GM04503 (cell line): ENCODE results near the gene P4HB.

Experiments used
- DNase-seq: peaks from one replicate; pipeline ENCODE4 v3.0.0-alpha.2; 2012; ENCODE audit warnings: low read depth

Gene P4HB

DNA sequence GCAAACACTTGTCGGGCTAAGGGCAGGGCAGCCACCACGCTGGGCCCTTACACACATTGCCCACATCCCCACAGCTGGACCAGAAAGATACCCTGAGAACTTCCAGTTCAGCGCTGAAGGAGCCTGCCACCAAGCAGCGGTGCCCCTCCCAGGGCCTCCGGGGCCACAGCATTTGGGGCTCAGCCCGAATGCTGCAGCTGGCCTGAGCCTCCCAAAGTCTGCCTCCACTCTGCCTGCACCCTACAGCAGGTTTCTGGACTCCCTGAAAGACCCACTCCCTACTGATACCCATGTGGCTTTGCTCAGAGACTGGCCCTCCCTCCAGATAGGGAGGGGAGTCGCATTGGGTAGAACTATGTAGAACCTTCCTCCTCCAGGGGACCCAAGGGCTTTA lies 28.8 kb downstream of the P4HB start:
- no peak for DNase-seq

DNA sequence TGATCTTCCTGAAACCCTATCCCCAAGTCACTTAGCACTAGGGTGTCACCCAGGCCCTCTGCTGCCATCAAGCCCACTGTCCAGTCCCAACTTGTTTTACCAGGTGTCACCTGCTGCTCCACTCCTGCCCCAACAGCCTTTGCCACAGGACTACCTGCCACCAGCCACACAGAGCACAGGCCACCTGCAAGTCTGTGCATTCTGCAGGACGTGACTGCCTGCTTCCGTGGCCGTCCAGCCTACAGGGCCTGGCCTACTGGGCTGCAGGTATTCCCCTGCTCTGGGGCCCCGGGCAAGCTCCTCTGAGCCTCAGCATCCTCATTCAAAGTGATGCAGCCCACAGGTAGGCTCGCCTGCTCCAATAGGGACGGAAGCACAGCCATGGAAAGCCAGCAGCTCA lies 30.5 kb downstream of the P4HB start:
- DNase-seq, result no peak

DNA sequence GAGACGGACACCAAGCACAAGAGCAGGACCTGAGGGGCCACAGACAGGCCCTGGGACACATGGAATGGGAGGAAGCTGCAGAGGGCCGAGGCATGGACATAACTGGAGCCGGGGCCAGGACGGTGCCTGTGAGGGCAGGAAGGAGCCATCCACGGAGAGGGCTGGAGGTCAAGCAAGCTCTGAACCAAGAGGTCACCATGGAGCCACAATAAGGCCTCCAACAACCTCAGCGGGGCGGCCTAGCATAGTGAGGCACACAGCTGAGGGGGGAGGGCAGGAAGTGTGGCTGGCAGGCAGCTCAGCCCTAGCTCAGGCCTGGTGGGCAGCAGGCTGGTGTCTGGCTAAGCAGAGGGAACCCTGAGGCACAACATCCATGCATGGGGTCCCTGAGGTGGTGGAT lies 31.7 kb downstream of the P4HB start:
- DNase-seq, result no peak

DNA sequence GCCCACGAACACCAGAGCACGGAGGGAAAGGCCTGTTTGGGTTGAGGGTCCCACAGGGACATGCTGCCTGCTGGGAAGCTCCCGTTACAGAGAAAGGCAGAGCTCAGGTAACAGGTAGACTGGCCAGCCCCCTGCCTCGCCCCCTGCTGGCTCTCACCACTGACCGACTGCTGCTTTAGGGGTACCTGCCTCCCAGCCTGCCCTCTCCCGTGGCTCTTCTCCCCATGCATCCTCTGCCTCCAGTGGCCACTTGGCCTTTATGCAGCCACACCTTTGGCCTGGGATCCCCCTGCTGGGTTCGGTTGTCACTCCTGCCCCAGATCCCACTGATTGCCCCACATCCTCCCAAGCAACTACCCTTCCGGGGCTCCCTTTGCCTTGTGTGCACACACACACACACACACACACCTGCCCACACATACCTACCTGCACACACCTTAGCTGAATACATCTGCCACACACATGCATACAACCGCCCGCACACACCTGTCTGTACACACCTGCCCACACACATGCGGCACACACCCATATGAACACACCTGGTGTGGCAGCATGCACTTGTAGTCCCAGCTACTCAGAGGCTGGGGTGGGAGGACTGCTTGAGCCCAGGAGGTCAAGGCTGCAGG lies 34.4 kb downstream of the P4HB start:
- no peak for DNase-seq

DNA sequence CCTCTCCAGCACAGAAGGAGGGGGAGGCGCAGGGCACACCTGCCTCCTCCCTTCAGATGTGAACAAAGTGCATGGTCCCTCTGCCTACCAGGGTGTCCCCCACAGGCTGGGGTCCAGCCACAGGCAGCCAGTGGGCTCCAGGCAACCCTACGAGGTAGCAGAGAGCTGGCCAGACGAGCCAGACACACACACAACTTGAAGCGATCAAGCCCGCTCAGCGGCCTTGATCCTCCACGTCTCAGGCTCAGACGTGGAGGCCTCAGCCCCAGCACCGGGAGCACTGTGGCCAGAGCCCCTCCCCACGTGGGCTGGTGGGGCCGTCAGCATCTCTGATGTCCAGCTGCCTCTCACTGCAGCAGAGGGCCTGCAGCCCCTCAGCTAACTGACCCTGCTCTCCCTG lies 35.7 kb downstream of the P4HB start:
- DNase-seq, result no peak

DNA sequence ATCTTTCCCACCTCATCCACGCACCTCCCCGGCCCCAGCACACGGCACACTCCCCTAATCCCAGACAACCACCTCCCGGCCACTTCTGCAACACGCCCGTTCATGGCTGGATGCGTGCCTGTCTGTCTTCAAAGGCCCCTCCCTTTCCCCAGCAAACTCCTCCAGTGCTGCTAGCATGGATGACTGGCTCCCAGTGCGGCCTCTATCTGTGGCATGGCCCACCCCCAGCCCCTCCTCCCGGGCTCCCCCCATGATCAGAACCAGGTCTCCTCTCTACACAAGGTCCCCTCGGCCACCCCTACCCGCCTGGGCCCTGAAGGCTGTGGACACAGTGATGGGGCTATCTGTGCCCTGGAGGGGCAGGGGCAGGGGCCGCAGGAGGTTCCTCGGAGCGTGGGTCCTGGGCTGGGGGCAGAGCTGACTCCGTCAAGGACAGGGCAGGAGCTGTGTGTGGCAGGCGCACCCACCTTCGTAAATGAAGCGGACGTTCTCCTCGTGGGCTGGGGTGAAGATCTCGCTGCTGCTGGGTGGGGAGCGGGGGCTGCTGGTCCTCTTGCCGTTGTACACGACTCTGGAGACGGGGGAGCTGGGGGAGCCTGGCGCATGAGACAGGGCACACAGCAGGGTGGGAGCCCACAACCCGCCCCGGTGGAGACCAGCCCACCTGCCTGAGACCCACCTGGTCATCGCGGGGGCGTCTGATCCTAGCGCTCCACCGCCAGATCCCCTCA lies 36.4 kb downstream of the P4HB start:
- no peak for DNase-seq

DNA sequence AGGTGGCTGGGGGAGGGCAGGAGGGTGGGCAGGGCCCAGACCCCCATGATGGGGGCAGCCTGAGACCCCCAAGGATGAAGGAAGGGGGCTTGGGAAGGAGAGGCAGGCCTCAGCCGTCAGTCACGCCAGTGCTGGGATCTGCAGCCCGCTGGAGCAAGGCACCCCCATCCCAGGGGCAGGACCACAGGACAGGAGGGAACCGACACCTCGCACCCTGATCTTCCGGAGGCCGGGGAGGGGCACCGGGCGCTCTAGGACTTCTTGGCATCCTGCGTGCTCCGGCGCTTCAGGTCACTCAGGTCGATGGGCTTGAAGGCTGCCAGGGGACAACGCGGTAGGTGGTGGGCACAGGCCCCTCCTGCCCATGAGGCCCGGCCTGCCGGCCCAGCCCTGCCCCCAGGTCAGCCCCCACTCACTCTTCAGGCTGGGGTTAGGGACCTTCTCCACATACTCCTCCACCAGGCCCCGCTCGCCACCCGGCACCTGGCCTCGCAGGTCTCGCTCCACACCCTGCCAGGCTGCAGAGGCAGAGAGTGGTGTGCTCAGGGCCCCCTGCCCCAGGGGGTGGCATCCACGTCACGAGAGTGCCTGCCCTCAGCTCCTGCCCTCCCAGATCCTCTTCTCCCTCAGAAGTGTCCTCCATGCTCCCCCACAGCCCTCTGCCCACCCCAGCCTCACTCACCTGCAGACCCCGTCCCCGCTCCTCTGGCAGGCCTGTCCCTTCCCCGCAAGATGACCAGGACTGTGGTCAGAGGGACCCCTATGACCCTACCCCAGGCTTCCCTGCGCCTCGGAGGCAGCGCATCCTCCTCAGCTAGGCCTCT lies 37.1 kb downstream of the P4HB start:
- DNase-seq, result no peak

DNA sequence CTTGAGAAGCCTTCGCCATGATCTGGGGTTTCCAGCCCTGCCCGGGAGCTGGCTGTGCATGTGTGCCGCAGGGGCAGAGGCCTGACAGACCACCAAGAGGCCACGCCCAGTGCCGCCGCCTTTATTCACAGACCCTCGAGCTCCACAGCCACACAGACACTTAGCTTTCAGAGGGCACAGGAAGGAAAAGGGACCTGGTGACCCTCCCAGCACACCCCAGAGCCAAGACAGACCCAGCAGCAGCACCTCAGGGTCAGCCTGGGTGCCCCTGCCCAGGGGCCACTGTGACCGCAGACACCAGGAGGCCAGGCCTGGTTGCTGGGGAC lies 38.1 kb downstream of the P4HB start:
- no peak for DNase-seq

DNA sequence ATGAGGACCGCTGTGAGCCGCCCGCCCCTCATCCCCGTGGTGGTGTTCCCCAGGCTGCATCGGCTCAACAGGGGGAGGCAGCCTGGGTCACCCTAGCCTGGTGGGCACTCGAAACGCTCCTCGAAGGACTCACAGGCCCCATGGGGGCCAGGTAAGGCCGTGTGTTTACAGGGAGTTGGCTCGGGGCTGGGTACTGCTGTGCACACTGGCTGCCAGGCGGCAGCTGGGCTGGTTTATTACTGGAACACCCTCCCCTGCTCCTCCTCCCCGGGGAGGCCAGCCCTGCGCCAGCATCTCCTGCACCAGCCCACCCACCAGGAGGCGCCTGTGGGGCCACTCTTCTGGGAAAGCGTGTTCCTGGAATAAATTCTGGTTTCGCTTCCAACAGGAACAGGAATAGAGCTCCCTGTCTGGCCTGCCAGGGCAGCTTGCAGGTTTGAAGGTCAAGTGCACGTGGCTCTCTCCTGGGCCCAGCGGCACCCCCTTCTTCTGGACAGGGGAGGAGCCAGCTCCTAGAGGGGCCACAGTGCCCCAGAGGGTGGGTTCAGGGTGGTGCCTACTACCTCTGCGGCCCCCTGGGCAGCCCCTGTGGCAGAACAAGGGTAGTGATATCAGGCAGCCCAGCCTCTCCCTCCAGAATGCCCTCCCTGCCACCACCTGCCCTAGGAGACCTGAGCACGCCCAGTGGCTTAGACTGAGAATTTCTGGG lies 38.6 kb downstream of the P4HB start:
- DNase-seq, result no peak

DNA sequence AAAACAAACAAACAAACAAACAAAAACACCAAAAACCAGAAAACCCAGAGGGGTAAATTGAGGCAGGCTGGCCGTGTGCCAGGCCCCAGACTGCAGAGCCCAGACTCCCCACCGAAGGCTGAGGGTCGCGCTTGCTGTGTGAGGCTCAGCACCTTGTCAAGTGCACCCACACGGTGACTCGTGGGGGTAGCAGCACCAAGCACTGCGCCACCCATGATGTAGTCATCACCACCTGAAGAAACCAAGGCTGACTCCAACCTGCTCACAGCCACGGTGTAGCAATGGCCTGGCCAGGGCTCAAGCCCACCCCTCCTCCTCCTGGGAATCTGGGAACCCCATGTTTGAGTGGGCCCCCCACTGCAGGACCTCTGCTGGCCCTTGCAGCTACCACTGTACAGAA lies 39.2 kb downstream of the P4HB start:
- DNase-seq, result no peak

DNA sequence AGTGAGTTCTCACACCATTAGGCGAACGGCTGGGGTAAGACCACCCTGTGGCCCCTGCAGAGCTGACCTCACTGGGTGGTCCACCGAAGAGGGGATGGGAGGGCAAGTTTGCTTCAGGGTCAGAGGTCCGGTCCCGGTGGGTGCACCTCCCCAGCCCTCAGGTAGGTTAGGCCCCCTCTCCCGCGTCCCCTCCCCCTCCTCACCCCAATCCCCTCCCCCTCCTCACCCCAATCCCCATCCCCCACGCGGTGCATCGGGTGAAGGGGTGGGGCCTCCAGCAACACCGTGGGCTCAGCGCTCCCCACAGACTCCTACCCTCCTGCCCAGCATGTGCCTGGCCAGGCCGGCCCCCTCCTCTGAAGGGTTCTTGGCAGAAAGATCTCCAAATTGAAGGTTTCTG lies 40.6 kb downstream of the P4HB start:
- no peak for DNase-seq

DNA sequence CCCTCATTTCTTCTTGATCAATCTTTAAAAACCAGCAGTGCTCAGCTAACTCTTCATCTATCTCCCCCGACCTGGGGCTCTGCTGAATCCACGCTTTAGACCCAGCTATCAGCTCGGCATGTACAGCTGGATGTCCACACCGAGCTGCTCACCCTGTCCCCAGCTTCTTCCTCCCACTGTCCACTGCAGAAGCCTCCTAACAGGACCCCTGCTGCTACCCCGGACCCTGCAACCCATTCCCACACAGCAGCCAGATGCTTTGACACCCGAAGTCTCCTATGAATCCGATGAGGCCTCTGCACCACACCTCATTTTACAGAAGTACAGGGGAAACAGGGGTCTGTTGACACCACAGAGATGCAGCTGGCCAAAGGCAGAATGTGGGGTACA lies 42.6 kb downstream of the P4HB start:
- no peak for DNase-seq

DNA sequence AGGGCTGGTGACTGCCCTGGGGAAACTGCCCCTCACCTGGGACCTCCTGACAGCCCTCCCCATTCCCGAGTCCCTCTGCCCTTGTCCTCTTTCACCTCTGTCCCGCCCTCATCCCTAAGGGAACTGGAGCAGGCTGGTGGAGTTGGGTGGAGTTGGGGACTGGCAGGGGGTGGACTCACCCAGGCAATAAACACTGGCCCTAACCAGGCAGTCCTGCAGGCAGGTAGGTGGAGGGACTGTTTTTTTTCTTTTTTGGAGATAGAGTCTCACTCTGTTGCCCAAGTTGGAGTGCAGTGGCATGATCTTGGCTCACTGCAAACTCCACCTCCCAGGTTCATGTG lies 44.7 kb downstream of the P4HB start:
- no peak for DNase-seq

DNA sequence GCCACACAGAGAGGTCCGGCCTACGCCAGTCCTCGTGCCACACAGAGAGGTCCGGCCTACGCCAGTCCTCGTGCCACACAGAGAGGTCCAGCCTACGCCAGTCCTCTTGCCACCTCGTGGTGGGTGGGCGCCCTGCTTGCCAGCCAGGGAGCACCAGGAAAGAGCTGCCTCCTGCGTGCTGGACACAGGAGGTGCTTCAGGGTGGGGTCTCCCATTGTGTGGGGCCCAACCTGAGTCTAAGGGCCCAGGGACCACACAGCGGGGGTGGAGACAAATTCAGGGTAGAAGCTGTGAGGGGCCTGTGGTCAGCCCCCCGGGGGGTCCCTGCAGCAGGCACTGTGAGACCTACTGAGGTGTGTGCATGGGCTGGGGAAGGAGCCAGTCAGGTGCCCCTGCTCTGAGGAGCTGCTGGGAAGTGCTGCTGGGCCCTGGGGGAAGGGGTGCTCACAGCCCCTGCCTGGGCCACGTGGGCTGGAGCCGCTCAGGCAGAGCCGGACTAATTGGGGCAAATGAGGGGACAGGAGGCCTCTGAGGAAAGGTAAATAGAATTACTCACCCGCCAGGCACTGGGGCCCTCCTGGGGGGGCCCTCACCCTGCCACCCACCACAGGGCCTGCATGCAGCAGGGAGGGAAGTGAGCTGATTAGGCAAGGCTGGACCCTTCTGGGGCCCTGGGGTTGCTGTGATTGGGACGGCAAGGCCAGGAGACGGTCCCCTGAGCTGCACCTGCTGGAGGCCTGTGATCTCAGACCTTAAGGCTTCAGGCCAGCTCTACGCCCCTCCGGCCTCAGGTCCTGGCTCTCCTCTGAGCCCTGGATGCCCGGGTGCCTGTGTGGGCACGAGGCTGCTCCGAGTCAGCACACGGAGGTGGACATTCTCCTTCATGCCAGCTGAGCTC lies 45.3 kb downstream of the P4HB start:
- DNase-seq, result no peak

DNA sequence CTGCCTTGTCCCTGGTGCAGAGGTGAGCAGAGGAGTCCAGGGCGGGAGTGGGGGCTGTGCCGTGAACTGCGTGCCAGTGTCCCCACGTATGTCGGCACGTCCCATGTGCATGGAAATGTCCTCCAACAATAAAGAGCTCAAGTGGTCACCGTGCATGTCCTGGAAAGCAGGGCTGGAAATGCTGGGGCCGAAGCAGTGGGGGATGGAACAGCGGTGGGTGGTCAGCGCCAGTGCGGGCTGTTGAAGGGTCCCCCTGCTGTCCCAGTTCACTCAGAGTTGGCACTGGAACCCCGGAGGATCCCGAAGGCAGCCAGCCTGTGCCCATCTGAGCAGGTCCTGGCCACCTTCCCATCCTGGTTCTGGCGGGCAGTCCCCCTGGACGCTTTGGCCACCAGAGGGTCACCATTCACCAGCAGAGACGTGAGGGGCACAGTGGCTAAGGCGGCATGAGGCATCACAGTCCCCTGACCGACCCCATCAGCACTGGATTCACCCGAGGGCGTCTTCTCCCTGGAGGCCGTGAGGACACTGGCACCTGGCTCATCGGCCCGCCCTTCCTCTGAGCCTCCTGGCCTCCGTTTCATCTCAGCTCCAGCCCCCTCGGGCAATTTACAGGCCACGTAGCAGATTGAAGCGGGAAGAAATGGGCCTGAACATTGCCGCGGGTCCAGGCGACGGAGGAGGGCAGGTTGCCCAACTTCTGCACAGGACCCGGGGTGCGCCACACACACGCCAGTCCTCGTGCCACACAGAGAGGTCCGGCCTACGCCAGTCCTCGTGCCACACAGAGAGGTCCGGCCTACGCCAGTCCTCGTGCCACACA lies 46.3 kb downstream of the P4HB start:
- no peak for DNase-seq

DNA sequence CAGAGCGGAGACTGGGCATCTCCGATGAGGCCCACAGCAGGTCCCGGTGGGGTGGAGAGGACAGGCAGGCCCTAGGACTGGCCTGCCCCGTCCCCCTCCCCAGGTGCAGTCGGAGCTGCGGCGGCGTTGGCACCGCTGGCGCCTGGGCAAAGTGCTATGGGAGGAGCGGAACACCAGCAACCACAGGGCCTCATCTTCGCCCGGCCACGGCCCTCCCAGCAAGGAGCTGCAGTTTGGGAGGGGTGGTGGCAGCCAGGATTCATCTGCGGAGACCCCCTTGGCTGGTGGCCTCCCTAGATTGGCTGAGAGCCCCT lies 47.0 kb downstream of the P4HB start:
- DNase-seq, result no peak

DNA sequence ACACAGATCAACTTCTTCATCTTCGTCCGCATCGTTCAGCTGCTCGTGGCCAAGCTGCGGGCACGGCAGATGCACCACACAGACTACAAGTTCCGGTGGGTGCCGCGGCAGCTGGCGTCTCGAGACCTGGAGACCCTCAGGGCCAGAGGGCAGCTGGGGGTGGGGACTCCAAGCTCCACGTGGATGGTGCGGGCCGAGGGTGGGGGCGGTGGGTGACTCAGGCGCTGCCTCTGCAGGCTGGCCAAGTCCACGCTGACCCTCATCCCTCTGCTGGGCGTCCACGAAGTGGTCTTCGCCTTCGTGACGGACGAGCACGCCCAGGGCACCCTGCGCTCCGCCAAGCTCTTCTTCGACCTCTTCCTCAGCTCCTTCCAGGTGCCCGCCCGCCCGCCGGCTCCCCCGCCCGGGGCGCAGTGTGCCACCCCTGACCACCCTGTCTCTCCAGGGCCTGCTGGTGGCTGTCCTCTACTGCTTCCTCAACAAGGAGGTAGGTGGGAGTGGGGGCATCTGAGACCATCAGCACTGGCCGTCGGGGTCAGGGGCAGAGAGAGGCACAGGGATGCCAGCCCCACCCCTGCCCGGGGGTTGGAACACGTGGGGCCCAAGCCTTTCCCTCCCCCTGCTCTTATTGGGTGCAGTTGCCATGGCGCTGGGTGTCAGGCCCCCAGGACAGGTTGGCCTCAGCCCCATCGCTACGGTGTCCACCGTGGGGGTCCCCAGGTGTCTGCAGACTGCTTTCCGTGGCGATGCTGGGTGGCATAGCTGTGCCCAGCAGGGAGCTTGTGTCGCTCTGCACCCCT lies 47.6 kb downstream of the P4HB start:
- no peak for DNase-seq

DNA sequence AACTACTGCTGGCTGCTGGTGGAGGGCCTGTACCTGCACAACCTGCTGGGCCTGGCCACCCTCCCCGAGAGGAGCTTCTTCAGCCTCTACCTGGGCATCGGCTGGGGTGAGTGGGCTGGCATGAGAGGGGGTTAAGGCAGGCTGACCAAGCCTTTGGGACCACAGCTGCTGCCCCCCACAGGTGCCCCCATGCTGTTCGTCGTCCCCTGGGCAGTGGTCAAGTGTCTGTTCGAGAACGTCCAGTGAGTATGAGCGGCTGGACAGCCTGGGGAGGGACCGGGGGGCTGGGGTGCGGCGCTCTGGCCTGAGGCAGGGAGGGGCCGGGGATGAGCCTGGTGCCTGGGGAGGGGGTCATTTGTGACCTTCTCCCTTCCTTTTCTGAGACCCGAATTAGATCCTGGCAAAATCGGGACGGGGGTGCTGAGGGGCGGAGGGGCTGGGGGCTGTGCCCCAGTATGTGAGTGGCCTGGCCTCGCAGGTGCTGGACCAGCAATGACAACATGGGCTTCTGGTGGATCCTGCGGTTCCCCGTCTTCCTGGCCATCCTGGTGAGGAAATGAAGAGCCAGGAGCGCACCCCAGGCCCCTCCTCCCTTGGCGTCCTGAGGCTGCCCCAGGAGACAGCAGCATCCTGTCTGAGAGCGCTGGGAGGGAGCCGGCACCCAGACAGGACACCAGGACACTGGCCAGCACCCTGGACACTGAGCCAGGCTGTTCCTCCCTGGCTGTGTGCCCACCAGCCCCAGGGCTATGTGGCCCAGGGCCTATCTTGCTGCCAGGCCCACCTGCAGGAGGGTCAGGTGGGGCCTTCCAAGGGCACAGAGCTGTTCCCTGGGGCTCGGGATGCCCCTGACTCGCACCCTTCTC lies 48.4 kb downstream of the P4HB start:
- DNase-seq, result no peak
